ENCODE measurements around the gene TNFRSF25.
"Not testable (repeated sequence)": the region's sequence is repeated elsewhere in the genome, so short reads cannot be mapped to it uniquely, and the experiment has no call there.

The TNFRSF25 gene

DNA sequence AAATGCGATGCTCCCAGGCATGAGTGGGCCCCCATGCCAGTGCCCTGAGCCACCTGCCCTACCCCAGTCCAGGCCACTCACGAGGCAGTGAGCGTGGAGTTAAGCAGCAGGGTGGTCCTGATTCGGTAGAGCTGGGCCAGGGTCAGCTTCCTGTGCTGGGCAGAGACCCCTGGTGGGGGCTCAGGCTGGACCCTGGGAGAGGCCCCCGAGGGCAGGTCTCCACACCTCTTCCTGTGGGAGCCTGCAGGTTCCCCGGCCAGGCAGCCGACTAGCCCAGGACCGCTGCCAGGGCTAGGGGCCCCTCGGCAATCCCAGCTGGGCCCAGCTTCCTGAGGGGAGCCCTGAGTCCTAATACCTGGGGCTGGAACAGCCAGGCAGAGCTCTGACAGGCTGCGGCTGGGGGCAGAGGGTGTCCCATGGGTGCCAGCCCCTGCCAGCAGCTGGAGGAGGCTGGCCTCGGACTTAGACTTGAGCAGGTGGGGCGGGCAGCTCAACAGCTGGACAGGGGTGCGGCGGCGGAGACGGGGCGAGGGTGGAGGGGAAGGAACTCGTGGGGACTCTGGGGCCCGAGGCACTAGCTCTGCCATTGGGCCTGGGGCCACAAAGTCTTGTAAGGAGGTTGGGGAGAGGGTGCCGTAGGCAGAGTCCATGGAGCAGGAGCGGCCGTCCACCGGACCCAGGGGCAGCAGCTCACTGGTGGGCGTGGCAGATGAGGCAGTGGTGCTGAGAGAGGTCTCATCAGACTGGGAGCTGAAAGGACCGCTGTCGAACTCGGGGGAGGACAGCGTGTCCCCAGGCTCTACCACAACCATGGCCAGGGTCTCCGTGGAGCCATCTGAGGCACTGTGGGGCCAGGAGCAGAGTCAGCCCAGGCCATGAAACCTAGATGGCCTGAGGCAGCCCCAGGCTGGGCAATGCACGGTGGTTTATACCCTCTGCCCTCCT lies 2.0 kb upstream of the TNFRSF25 start:
- no peak for DNase-seq

DNA sequence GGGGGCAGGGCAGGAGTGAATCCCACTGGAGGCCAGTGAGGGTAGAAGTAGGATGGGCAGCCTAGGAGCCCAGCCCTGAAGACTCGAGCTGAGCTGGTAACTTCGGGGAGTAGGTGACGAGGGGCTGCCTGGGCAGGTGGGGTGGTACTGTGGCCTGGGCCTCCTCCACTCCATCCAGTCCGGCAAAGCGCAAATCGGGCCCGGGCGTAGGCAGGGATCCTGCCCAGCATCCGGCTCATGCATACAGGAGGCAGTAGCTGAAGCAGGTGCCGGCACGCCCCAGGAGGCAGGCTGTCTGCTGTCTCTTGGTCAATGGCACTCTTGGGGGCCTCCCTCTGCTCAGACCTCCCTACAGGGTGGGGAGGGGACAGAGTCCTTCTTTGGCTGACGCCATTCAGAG lies 1.3 kb upstream of the TNFRSF25 start:
- no peak for DNase-seq

DNA sequence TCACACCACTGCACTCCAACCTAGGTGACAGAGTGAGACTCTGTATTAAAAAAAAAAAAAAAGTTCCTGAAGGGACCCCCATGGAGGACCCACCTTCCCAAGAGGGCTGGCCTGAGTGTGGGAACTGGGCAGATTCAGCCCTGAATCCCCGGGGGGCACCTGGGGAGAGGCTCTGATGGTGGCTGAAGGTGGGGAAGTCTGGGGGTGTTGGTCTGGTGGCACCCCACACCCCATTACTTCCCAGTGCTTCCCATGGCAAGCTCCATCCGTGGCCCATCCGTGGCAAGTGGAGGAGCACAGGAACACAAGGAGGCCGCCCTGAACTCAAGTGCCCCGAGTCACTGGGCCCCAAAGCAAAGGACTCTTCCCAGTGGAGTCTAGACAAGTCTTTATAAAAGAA lies 778 bp upstream of the TNFRSF25 start:
- no peak for DNase-seq

DNA sequence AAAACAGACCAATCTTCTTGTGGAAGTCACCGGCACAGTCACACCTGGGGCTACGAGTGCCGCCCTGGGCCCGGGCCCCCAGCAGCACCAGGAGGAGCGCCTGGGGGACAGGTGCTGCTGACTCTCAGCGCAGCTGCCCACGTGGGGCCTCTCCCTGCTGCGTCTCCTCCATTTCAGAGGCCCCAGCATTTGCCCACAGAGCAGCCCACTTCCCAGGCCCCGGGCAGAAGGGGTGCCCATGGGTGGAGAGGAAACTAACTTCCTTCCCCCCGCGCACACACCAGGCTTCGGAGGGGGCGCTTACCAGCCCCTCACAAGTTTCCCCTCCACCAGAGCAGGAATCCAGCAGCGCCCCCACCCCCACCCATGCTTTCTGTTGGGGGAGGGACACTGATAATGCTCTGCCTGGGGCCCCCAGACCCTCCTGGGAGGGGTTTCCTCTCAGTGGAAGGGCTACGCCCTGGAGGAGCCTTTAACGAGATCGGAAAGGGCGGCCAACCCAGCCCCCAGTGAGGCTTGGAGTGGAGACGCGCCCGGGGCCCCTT lies 440 bp downstream of the TNFRSF25 start:
- DNase-seq: peak; percentile 81

DNA sequence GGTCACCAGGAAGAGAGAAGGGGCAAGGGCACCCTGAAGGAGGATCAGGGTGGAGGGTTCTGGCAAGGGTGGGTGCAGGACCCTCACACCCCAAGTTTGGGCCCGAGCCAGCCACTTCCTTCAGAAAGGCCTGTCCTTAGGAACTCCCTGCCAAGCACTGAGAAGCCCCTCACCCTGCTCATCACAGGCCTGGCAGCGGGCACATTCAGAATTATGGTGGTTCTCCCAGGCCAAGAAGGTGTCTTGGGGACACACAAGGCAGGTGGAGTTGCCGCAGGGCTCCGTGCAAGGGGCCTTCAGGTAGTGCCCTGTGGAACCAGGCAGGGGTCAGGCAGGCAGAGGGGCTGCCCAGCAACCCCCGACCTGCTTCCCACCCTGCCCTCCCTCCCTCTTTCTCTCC lies 1.1 kb downstream of the TNFRSF25 start:
- peak; percentile 51 for DNase-seq

DNA sequence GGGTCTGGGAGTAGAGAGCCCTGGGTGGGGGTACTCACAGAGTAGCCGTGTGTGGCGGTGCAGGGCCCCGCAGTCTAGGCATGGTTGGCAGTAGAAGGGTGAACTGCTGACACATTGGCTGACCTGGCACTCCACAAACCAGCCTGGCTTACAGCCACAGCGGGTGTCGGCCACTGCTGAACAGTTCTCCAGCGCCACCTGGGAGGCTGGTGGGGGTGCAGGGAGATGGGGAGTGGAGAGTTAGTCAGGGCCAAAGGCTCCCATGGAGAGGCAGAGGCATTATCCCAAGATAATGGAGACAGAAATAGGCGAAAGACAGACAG lies 1.5 kb downstream of the TNFRSF25 start:
- peak; percentile 85 for DNase-seq

DNA sequence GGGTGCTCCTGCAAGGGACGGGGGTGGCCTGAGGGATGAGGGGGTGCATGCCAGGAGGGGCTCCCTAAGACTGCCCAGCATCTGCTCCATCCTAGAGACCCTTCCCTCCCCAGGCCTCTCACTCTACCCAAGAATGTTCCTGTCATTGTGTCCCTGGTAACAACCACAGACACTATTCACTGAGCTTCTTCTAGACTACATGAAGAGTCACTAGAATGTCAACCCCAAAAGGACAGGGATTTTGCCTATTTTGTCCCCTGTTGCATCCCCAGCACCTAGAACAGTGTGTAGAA lies 2.9 kb downstream of the TNFRSF25 start:
- no peak for DNase-seq

DNA sequence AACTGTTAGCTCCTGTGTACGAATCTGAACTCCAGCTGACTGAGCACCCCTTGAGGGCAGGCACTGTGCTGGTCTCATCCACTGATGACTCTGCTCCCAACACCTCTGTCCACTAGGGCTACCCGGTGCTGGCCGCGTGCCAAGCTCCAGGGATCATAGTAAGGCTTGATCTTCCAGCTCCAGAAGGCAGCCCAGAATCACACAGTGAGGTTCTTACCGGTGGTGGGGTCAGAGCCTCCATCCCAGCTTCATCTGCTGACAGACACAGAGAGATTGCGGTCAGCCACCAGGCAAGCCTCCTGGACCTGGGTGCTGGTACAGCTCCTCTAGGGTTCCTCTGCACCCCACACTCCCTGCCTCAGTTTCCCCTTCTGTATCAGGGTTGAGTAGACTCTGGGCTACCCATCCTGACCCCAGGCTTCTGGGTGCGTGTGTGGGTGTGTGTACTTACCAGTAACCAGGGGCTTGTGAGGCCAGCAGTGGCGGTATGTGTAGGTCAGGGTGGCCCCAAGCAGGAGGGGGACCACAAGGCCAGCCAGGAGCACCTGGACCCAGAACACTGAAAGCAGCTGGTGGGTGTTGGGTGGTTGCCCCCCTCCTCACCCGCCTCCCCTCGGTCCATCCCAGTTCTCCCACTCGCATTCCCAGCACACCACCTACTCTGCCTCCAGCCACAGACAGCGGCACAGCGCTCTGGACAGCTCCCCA lies 3.4 kb downstream of the TNFRSF25 start:
- peak; percentile 44 for DNase-seq

DNA sequence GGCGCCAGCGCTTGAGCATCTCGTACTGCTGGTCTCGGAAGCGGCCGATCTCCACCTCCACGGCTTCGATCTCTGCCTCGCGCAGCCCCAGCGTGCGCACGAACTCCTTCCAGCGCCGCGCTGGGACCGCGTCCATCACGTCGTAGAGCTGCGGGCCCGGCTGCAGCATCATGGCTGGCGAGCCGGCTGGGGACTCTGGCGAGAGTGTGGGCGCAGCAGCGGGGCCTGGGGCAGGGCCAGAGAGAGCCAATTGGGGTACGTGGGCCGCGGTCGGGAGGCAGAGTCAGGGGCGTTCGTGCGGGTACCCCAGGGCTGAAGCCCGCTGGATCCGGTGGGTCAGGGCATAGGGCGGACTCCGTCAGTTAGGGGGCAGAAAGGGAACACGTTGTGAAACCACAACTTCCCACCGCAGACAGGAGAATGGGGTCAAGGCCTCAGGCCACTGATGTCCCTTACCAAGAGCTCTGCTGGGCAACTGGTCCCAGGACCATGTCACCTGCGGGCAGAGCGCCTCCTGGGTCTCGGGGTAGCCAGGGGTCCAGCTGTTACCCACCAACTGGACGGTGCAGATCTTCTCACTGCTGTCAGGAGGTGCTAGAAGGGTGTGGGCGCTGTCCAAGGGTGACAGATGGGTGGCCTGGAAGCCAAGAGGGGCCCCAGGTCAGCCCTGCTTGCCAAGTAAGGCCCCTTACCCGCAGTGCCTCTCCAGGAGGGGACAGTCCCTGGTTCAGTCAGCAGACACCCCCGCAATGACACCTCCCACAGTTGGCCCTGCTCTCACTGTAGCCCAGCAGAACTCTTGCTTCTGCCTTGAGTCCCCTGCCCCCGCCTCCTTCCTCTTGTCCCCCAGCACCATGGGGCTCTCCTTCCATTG lies 4.2 kb downstream of the TNFRSF25 start:
- no peak for DNase-seq

DNA sequence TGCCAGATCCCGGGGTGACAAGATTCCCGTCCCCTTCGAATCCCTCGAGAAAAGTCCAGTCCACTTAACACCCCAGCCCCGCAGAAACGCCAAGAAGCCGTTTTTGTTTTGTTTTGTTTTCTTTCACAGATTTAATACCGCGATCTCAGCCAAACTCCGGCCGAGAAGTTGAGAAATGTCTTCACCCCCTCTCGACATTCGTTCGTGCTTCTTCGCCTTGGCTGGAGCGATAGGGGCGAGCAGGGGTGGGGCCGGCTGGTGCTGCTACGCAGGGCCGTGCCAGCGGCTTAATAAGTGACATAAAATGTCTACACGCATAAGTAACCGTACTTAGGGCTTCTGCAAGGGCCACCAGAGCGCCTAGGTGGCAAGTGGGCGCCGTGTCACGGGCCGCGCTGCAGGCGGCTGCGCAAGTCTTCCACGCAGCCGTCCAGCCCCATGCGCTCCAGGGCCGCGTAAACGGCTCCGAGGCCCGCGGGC lies 4.9 kb downstream of the TNFRSF25 start:
- no peak for DNase-seq

DNA sequence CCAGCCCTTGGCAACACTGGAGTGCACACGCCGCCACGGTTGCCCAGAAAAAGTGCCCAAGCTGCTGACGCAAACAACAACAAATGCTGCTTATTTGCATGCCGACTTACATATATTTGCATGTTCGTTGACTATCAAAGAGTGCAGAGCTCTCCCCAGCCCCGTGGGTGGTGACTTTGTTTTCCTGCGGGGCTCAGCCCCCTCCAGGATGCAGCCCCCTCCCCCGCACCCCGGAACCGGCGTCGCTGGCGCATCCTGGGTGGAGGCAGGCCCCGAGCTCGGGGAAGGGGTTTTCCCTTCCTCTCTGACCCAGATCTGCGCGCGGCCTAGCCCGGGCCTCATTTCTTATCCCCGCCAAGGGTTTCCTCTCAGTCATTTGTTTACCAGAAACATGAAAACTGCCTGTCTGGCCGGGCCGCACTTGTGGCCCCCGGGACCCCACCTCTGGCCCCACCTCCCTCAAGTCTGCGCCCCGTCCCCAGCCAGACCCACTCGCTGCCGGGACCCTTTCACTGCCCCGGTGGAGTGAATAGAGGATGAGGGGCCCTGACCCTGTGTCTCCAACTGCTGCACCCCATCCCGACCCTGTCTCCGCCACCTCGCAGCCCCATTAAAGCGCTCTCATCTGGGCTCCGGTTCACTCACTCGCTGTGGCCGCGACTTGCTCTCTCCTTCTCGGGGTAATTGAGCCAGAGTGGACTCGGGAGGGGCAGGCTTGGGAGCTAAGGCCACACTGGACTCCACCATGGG lies 5.5 kb downstream of the TNFRSF25 start:
- DNase-seq: no peak

DNA sequence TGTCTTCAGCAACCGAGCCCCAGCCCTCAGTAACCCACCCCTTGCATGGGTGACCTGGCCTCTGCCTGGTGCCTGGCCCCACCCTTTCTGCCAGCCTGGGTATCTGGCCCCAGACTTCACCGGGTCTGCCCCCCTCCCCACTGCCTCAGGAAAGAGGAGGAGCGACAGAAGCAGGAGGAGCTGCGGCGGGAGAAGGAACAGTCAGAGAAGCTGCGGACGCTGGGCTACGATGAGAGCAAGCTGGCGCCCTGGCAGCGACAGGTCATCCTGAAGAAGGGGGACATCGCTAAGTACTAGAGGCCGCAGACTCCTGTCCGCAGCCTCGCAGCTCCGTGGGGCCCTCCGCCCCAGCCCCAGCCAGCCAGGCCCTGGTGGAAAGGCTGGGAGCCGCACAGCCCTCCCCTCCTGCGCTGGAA lies 6.1 kb downstream of the TNFRSF25 start:
- DNase-seq: no peak

DNA sequence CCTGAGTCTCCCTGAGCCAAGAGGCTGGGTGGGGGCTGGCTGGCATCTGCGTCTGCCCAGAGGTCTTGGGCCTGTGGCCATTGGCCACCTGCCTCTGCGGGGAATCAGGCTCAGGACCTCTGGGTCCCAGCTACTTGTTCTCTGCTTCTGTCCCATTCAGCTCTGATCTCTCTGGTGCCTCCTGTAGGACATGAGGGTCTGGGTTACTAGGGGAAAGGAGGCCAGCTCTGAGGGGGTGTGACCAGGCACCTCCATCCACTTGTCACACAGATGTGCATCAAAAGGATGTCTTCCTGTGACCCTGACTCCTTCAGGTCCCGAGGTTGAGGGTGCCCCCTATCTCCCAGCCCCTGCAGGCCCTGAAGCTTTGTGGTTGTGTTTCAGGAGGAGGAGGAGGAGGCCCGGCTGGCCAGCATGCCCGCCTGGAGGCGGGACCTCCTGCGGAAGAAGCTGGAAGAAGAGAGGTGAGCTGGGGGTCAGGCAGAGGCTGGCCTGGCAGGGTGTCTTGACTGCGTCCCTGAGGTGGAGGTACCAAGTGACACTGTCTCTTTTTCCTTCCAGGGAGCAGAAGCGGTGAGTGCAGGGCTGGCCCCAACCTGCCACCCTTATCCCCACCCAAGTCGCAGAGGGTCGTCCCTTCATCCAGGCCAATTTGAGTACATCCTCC lies 9.0 kb downstream of the TNFRSF25 start:
- DNase-seq: no peak

DNA sequence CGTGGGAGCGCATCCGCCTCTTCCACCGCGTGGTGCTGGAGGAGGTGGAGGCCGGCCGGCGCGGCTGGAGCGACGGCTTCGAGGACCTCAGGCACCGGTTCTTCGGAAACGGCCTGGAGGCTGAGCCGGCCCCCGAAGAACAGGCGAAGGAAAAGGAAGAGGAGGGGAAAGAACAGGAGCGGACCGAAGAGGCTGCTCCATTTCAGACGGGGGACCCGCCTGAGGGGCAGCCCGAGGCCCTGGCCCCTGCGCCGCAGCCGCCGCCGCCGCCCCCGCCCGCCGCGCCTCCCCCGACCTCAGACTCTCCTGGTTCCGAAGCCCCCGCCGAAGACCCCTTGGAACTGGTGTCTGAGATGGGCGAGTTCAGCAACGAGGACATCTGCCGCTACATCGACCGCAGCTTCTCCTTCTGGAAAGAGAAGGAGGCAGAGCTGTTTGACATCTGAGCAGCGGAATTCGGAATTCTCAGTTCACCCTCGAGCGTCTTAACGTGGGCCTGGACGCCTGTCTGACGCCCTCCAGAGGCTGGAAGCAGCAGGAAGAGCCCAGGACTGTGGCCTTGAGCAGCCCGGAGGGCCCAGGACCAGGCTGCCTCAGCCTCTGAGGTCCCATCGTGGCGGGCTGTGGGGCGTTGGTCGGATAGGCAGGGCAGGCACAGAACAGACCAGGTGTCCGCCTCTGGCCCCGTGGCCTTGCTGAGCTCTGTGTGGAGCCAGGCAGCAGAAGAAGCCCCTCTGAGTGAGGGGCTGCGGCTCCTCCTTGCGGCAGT lies 10.0 kb downstream of the TNFRSF25 start:
- DNase-seq: not testable (repeated sequence)

DNA sequence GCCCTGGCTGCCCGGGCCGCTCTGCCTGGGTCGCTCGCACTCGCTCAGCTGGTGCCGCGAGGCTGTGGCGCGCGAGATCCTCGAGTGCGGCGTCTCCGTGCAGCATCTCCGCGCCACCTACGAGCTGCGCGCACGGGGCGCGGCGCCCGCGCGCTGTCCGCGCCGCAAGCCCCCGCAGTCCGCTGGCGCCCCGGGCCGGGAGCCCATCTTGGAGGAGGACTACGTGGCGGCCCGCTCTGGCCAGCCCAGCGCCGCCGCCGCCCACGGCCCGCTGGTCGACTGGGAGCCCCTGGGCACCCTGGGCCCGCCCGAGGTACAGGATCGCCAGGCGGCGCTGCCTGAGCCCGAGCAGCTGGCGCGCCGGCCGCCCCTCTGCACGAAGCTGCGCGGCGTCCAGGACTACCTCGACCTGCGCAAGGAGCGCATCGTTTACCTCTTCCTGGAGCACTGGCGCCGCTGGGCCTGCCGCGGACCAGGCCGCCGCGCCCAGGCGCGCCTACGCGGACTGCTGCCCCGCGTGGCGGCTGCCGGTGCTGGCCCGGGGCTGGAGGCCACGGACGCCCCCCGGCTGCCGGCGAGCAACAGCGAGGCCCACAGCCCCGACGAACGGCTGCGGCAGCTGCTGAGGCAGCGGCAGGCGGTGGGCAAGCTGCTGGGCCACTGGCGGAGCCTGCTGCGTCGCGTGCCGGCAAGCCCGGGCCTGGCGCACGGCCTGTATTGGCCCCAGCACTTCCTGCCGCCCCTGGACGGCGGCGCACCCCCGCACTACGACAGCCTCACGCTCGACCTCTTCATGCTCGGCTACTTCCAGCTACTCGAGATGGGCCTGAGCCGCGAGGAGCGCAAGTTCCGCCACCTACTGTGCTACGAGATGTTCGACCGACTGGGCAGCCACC lies 10.9 kb downstream of the TNFRSF25 start:
- DNase-seq: peak; percentile 55

DNA sequence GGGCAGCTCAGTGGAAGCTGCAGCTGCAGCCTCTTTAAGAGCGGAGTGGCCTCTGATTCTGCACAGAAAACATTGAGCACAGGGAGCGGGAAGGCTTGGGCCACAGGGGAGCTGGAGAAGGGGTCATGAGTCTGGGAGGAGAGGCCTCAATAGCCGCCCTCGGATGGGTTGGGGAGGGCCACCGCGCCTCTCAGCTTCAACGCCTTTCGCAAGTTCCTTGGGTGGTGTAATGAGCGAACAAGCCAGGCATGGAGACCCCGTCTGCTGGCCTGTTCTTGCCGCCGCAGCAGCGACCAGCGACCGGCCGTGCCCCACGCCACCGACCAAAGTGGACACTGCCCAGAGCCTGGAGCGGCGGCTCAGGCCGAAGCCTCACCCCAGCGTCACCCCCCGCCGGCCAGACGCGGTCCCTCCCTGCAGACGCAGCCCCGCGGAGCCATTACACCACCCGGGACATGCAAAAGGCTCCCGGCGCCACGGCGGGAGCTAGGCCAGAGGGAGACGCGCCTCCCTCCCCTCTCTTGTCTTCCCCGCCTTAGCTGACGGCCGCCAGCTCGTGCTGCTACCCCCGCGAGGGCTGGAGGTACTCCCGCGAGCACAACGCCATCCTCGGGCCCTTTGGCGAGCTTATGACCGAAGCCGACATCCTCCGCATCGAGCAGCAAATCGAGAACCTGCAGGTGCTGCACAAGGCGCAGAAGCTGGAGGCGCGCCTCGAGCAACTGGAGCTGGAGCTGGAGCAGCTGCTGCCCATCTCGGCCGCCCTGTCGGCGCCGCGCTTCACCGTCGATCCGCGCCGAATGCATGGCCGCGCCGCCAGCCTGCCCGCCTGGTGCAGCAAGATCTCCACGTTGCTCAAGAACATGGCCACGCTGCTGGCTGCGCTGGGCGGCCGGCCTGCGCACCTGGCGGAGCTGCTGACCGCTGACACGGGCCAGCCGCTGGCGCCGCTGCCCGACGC lies 11.8 kb downstream of the TNFRSF25 start:
- DNase-seq: not testable (repeated sequence)

DNA sequence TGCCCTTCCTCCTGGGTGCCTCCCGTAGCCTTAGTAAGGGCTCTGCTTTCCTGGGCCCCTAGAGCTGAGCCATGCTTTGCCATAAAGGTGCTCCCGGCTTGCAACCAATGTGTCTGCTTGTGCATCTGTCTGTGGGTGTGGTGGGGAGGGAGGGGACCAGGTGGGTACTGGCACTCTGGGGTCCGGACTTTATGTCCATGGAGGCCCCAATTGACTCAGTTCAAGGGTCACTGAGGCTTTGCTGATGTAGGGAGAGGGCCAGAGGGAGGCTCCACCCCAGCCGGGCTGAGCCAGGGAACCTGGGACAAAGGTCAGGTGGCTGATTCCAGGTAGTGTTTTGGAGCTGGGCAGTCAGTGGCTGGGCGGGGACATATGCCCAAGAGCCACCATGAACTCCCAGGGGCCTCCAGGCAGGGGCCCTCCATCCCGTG lies 15.0 kb downstream of the TNFRSF25 start:
- peak; percentile 33 for DNase-seq

DNA sequence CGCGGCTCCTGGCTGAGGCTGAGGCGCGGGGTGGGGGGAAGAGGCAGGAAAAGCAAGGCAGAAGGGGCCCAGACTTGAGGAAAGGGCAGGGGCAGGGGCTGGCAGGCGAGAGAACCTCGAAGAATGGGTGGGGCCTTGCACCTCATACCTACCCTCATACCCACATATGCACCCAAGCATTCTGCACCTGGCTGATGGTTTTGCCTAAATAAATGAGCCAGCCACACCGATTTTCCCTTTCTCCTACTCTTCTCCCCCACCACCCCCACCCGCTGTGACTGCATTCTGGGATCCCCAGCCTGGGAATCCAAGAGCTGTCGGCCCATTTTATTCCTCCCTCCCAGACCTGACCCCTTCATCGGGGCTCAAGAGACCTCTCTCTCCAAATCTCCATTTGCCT lies 15.5 kb downstream of the TNFRSF25 start:
- not testable (repeated sequence) for DNase-seq

Data from DMS53 (cell line).